ENCODE data around the gene MLLT10.

Gene MLLT10

DNA sequence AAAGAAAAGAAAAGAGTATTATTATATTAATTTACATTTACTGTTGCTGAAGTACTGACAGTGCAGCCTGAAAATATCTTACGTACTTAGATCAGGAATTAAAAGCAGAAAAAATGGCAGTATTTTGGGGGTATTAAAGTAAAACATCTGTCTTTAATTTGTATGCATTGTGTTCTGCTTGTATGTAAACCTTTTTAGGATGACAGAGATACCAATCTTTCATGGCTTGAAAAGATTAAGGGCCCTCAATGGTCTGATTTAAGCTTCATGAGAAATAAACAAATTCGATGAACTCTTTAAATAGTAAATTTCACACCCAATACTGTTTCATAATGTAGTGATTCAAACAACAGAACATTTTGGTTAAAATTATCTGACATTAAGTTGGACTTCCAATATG is 116.3 kb downstream of the MLLT10 start:
- no peak for DNase-seq

- DNase-seq = no peak
Observed at GRCh38 chr10:21655236-21655635, 121.2 kb downstream of the MLLT10 start.

DNA sequence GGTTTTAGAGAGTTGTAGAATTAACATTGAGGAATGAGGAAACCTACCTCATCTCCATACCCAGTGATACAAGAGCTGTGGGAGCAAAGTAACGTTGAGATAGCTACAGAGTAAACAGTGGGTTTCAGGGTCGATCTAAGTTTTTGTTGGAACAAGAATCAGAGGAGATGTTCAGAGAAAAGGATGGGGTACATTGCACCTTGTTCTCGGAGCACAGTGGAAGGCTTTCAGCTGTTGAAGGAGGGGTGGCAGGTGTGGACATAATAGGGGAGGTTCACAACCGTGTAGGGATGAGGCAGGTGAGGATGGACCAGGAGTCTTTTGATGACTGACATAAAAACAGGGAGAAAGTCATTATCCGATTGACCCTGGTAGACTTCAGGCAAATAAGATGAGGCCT is 121.7 kb downstream of the MLLT10 start:
- no peak for DNase-seq

DNA sequence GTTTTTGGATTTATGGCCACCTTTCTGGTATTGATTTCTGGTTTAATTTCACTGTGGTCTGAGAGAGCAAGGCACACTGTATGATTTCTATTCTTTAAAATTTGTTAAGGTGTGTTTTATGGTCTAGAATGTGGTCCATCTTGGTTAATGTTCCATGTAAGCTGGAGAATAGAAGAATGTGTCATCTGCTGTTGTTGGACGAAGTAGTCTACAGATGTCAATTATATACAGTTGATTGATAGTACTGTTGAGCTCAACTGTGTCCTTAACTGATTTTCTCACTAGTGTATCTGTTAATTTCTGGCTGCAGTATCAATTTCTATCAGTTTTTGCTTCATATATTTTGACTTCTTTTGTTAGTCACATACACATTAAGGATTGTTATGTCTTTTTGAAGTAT is 127.1 kb downstream of the MLLT10 start:
- DNase-seq = no peak

GRCh38 chr10:21661935-21662334 is 127.9 kb downstream of the MLLT10 start:
- no peak for DNase-seq

DNA sequence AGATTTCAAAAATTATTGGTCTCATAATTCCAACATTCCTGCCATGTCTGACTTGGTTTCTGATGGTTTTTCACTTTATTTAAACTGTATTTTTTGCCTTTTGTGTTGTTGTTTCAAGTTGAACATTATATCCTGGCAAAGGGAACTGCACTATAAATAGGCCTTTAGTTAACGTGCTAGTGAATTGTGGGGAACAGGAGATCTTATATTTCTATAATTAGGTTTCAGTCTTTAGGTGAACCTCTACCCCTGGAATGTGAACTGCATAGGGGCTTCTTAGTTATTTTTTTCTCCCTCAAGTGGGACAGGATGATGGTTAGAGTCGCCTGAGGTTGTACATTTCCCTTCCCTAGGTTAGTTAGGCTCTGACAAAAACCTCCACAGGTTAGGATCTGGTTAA is 128.6 kb downstream of the MLLT10 start:
- DNase-seq = no peak

DNA sequence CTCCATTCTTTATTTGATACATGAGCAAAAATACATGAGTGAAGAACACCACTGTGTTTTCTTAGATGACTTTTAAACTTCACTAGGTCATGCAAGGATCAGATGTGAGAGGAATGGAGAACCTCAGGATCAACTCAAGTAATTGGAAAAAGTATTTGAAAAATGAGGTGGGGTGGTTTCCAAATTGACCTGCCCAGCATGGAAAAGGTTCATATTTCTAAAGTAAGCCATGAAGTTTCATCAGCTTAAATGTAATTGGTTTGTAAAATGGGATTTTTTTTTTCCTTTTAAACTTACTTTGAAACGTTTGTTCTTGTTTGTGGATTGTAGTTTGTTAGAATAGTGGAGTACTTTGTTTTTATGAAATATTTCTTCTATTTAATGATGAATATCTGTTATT is 134.8 kb downstream of the MLLT10 start:
- DNase-seq = no peak

DNA sequence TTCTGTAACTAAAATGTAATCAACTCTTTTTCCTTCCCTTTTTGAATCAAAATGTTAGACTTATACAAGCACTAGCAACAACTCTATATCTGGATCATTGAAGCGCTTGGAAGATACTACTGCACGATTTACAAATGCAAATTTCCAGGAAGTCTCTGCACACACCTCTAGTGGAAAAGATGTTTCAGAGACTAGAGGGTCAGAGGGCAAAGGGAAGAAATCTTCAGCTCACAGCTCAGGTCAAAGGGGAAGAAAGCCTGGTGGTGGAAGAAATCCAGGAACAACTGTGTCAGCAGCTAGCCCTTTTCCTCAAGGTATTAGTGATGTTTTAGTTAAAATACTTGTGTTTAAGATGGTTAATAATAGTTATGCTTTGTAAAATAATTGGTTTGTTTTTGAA is 136.4 kb downstream of the MLLT10 start:
- no peak for DNase-seq

- DNase-seq = no peak
Observed at GRCh38 chr10:21673668-21674067, 139.6 kb downstream of the MLLT10 start.

- peak; percentile 1 for DNase-seq
Observed at GRCh38 chr10:21675157-21675796, 141.2 kb downstream of the MLLT10 start.

GRCh38 chr10:21677551-21677950 is 143.5 kb downstream of the MLLT10 start:
- no peak for DNase-seq

DNA sequence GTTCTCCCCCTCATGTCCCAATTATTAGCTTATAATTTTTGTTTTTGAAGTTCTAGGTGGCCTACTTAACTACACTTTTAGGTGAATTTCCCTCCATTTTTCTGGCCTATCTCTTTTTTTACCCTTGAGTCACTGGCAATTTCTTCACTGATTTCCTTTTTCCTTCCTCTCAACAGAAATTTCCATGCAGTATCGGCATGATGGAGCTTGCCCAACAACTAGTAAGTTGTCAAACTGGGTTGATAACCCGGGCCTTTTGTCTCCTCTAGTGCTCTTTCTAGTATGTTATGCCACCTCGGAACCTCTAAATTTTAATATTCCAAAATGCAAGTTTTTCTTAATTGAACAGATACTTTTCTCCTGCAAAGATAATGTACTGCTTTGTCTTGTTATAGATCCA is 147.1 kb downstream of the MLLT10 start:
- DNase-seq = no peak

- DNase-seq = no peak
Observed at GRCh38 chr10:21687266-21688008, 153.4 kb downstream of the MLLT10 start.

DNA sequence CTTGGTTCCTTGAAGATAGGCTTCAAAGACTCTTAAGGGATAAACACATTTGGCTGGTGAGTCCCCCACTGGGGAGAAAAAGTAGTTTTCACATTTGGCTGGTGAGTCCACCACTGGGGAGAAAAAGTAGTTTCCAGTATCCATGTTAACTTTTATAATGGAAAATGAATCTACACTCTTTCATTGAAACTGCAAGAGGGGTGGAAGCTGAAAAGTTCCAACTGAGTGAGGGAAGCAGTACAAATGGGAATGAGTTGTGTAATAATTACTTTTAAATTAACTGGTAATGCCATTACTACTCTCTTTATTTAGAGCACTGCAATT is 153.9 kb downstream of the MLLT10 start:
- DNase-seq = no peak

DNA sequence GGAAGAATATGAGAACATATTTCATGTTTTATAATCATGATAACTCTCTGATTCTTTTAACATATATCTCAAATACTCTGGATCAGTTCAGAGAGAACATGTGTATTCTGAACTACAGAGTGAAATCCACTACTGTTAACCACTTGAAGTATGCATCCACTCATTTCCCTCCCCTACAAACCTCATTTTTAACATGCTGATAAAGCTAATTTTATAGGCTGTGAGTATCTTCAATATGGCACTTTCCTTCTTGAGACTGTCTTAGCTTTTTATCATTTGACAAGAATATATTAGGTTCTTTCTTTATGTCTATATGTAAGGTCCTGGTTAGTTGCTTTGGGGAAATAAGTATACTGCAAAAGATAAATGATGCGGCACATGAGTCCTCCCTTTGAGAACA is 154.8 kb downstream of the MLLT10 start:
- no peak for DNase-seq

- DNase-seq = no peak
Observed at GRCh38 chr10:21689881-21690280, 155.8 kb downstream of the MLLT10 start.

DNA sequence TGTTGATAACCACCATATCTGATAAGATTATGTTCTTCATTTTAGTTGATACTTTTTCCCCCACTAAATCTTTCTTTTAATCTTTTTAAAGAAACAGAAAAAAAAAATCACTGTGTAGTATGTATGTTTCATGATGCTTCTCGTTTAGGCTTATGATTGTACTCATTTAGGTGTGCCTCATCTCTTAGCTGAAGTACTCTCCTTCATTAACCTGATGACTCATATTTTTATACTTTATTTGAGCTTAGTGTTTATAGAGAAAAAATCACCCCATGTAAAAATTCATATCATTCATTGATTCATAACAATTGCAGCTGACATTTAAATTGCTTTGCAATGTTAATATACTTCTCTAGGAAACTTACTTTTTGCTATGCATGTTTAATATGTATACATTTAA is 158.9 kb downstream of the MLLT10 start:
- no peak for DNase-seq

DNA sequence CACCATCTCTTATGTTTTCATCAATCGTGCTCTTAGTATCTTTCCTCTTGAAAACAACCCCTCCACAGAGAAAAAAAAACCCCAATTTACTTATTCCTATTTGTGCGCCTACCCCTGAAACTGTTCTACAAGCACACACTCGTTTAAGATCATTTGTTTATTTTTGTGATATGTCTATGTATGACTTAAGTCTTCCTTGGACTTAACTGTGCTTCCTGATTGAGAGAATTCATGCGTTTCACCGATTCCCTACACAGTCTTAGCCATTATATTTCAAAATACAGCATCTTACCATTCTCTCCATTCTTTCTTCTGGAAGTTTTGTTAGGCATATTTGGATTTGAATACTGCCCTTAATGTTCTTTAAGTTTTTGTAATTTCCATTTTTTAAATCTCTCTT is 159.4 kb downstream of the MLLT10 start:
- DNase-seq = no peak

DNA sequence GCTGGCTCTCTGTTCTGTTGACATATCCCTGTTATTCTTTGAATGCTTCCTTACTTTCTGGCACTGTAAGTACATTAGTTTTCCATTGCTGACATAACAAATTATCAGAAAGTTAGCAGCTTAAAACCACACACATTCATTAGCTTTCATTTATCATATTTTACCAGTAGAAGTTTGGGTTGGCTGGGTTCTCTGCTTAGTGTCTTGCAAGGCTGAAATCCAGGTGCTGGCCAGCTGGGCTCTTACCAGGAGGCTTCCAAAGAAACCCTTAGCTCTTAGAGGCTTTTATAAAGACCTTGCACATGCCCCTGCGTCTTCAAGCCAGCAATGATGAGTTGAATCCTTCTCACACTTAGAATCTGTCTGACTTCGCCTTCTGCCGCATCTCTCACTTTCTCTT is 160.6 kb downstream of the MLLT10 start:
- no peak for DNase-seq

DNA sequence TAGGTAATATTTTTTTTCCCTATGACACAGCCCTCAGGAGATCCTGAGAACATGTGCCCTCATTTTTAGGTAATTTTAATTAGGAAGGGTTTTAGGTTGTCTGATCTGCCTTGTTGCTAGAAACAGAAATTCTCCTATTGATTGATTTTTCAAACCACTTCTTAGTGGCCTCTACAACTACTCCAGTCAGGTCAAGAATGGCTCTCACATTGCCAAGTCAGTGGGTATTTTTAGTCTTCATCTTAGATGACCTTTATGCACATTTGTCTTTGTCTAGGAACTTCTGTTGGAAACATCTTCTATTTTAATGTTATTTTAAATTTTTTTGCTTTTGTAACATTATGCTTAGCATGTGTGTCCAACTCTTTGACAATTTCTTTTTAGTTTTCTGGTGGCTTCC is 162.3 kb downstream of the MLLT10 start:
- no peak for DNase-seq

GRCh38 chr10:21699575-21699974 is 165.5 kb downstream of the MLLT10 start:
- DNase-seq = no peak

DNA sequence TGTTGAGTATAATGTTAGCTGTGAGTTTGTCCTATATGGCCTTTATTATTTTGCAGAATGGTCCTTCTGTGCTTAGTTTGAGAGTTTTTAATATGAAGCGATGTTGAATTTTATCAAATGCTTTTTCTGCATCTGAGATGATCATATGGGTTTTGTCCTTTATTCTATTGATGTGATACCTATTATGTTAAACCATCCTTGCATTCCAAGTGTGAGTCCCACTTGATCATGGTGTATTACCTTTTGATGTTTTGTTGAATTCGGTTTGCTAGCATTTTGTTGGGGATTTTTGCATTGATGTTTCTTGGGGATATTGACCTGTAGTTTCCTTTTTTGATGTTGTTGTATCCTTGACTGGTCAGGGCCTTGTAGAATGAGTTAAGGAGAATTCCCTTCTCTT is 166.4 kb downstream of the MLLT10 start:
- DNase-seq = no peak

GRCh38 chr10:21702633-21703111 is 168.6 kb downstream of the MLLT10 start:
- no peak for DNase-seq

DNA sequence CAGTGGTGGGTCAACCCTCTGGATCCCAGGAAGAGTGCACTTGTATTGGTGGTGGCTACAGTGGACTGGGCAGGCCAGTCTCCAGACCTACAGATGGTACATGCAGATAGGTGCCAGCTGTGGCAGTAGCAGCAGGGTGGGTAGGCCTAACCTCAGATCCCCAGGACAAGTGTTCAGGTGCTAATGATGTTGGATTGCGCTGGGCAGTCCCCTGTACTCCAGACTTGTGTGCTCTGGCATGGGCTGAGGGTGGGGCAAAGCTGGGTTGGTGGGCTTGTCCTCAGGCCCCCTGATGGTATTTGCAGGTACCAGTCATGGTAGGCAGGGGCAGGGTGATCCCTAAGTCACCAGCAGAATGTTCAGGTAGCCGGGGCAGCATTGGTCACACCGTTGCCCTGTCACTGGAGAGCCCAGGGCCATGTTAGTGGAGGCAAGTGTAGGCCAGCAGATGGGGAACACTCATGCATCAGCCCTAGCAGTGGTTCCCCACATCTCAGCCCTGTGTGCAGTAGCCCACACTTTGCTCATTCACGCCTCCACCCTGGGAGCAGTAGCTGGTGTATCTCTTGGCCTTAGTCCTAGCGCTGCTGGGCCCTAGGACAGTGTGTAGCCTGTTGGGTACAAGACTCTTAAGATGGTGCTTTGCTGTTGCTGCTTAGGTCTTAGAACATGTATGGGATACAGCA is 171.3 kb downstream of the MLLT10 start:
- DNase-seq = no peak

DNA sequence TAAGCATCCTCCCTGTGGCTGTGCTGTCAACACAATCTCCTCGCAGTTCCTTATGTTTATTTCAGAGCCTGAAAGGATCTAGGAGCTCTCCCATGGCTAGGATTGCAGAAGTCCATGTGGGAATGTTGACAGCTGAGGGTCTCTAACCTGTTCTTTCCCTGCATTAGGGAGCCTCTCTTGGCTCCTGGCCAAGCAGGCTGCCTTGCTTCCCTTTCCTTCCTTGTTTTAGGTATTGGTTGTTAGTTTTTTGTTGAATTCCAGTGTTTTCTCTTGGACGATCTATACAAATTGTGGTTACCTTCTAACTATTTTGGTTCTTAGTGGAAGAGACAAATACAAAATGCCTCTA is 171.8 kb downstream of the MLLT10 start:
- no peak for DNase-seq
